Stomach (tissue), 9 donors: ENCODE data around the gene BABAM2. TPM values are rescaled to one million over a fixed set of nuclear protein-coding genes. Genes with fewer than 3 reads are reported as not detected.

Experiments used
- DNase-seq, 2 donors: peaks; one replicate each; pipeline versions ENCODE4 v3.0.0 to v3.0.0-alpha.2; 2013 to 2019
- H3K27ac ChIP-seq, 5 donors: fragments of 200-600 bp in 4 of 5; sonication (generic) in 4 of 5; one replicate each; pipeline ENCODE4 v1.5.1; 2013 to 2019; ENCODE audit warnings: mild to moderate bottlenecking in 1 of 5, moderate library complexity in 1 of 5
- H3K27me3 ChIP-seq, 3 donors: fragments of 200-600 bp; sonication (generic); one replicate each; pipeline ENCODE4 v1.5.1; 2017 to 2019; ENCODE audit warnings: mixed run types in 1 of 3
- H3K36me3 ChIP-seq, 4 donors: fragments of 200-600 bp; sonication (generic); 1 replicate in 3 of 4; 2 replicates in 1 of 4; pipeline ENCODE4 v1.5.1; 2016 to 2019
- H3K4me1 ChIP-seq, 4 donors: fragments of 200-600 bp; sonication (generic); one replicate each; pipeline ENCODE4 v1.5.1; 2016 to 2019
- H3K4me3 ChIP-seq, 4 donors: fragments of 200-600 bp; sonication (generic) in 3 of 4; one replicate each; pipeline ENCODE4 v1.5.1; 2016 to 2019; ENCODE audit warnings: mild to moderate bottlenecking in 1 of 4
- H3K9me3 ChIP-seq, 4 donors: fragments of 200-600 bp; sonication (generic); one replicate each; pipeline ENCODE4 v1.5.1; 2016 to 2019
- EP300 ChIP-seq: sonication (generic); formaldehyde crosslinking; IDR thresholded peaks from one replicate; pipeline ENCODE4 v1.6.1; 2017; ENCODE audit warnings: antibody characterized with exemption
- POLR2A ChIP-seq, 4 donors: fragments of 450-650 bp; IDR thresholded peaks; one replicate each; pipeline ENCODE4 v1.6.1; 2016; ENCODE audit warnings: antibody characterized with exemption in 4 of 4, control low read depth in 2 of 4, mild to moderate bottlenecking in 1 of 4, moderate library complexity in 1 of 4
- POLR2AphosphoS5 ChIP-seq, 3 donors: sonication (generic); formaldehyde crosslinking; IDR thresholded peaks; one replicate each; pipeline ENCODE4 v1.6.1; 2016; ENCODE audit warnings: antibody characterized with exemption in 3 of 3
- WGBS, 5 donors: extraction: QIAGEN DNeasy Blood & Tissue Kit in 3 of 5; methylation state at CpG; one replicate each; pipeline versions ENCODE4 v1.1.5 to v1.1.7; 2013 to 2018; 5-methylcytosine and 5-hydroxymethylcytosine counted together
- intact Hi-C: fragments of 100-400 bp; cut with DNase I; formaldehyde crosslinking; loops from one replicate; pipeline ENCODE4 v1.15.1; 2023; ENCODE audit warnings: low total_unique reads
- polyA plus RNA-seq, 3 donors: library from polyadenylated mRNA; stranded (reverse); fragments of 200-250 nt; gene quantifications; one replicate each; pipeline ENCODE4 v1.2.3, GENCODE V29; 2013
- total RNA-seq, 5 donors: library from RNA; depleted of rRNA; stranded (reverse); fragments of >200 nt; gene quantifications; one replicate each; pipeline versions ENCODE4 v1.1.0 to v1.2.3, GENCODE V29; 2014 to 2016
- TF ChIP-seq, protein P1 (sequence below), 7 experiments: fragments of 450-650 bp in 4 of 7; fragments of 200-600 bp in 3 of 7; sonication (generic) in 3 of 7; IDR thresholded peaks; one replicate each; pipeline ENCODE4 v1.5.1; 2016 to 2019; ENCODE audit warnings: antibody characterized with exemption in 7 of 7, control low read depth in 2 of 7, mild to moderate bottlenecking in 1 of 7
- donor health status: healthy with polysubstance abuse.
- donor health status: Bipolar disorder and iron deficiency.
- donor health status: healthy.

Gene BABAM2
- total and polyA plus RNA-seq, 8 donors = 14.2 to 41.4 (median 22.8) TPM

DNA sequence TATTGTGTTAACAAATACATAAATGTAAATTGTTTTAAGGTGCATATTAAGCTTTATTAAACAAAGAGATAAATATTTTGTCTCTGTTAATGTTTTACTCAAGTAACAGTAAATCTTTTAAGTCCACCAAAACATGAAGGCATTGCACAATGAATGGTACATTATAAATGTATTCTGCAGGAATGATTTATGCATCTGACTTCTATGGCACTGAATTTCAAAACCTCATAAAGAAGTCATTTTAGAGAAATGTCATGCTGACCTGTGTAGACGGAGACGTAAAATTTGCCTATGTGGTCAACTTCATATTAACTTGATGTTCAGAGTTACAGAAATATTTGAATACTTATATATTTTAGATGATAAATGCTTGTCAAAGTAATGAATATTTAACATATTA is 194.7 kb downstream of the BABAM2 start:
- no peak for TF ChIP-seq POLR2A (IDR thresholded peaks at IDR 0.05)
- TF ChIP-seq POLR2AphosphoS5 (IDR thresholded peaks at IDR 0.05) = no peak
- TF ChIP-seq EP300 = no peak
- TF ChIP-seq, protein P1, sequence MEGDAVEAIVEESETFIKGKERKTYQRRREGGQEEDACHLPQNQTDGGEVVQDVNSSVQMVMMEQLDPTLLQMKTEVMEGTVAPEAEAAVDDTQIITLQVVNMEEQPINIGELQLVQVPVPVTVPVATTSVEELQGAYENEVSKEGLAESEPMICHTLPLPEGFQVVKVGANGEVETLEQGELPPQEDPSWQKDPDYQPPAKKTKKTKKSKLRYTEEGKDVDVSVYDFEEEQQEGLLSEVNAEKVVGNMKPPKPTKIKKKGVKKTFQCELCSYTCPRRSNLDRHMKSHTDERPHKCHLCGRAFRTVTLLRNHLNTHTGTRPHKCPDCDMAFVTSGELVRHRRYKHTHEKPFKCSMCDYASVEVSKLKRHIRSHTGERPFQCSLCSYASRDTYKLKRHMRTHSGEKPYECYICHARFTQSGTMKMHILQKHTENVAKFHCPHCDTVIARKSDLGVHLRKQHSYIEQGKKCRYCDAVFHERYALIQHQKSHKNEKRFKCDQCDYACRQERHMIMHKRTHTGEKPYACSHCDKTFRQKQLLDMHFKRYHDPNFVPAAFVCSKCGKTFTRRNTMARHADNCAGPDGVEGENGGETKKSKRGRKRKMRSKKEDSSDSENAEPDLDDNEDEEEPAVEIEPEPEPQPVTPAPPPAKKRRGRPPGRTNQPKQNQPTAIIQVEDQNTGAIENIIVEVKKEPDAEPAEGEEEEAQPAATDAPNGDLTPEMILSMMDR (IDR thresholded peaks at IDR 0.05) = no peak
- DNase-seq = no peak
- Histone ChIP-seq H3K27me3 (no peaks in the 10 kb centered on the region), H3K4me3 (no peak overlapping the region), H3K4me1 (peaks cover 0 to 25% (median 10%) of the 10 kb centered on the region in 4 donors), H3K9me3 (no peaks in the 10 kb centered on the region), H3K27ac (no peak overlapping the region), H3K36me3 (no peaks in the 10 kb centered on the region)
- intact Hi-C loops = no loop called here
- WGBS, 5 donors = 88 to 96% (median 92%) methylated on average over 2 of the region's 2 CpGs

DNA sequence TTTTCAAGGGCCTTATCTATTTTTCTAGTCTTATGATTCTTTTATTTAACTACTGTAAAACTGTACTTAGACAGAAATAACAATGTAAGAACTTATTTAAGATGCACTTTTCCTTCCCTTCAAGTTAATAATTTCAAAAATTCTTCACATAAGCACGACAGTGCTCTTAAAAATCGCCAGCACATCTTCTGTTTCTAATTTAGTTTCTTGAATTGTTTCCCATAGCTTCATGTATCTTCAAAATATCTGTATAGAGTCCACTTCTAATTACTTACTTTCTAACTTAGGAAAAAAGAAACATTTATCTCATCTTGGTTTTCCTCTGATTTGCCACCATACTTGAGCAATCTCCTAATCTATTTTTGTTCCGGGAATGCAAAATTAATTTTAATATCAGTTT is 196.1 kb downstream of the BABAM2 start:
- no peaks in the 10 kb centered on the region for H3K9me3 ChIP-seq
- TF ChIP-seq POLR2AphosphoS5 (IDR thresholded peaks at IDR 0.05) (no peak), POLR2A (IDR thresholded peaks at IDR 0.05) (no peak), EP300 (no peak)
- TF ChIP-seq, protein P1 (IDR thresholded peaks at IDR 0.05) = no peak
- H3K27me3 ChIP-seq = no peaks in the 10 kb centered on the region
- 91 to 94% (median 92%) methylated on average over 3 of the region's 3 CpGs for WGBS, 5 donors
- peaks cover 0 to 13% (median 3%) of the 10 kb centered on the region in 4 donors for H3K4me1 ChIP-seq
- no peaks in the 10 kb centered on the region for H3K36me3 ChIP-seq
- DNase-seq = no peak
- intact Hi-C loops = no loop called here
- H3K27ac ChIP-seq = no peak overlapping the region
- H3K4me3 ChIP-seq = no peak overlapping the region

DNA sequence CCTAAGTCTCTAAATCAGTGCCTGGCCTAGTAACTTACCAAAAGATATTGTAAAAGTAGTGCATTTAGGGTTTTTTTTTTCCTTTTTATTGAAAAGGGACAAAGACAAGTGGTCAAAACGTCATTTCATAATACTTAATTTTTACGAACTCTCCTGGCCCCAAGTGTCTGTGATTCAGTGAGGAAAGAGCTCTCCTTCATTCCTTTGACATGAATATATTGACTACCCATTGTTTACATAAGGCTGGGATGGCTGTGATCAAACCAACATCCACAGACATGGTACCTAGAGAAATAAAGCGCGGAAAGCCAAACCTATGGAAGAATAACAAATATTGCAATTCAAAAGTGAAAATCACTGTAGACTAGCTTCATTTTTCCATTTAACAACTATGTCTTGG is 198.4 kb downstream of the BABAM2 start:
- Histone ChIP-seq H3K27ac (no peak overlapping the region), H3K9me3 (no peaks in the 10 kb centered on the region)
- no peak for TF ChIP-seq EP300
- TF ChIP-seq POLR2AphosphoS5 (IDR thresholded peaks at IDR 0.05) = no peak
- no peak for TF ChIP-seq POLR2A (IDR thresholded peaks at IDR 0.05)
- TF ChIP-seq, protein P1 (IDR thresholded peaks at IDR 0.05) = no peak

DNA sequence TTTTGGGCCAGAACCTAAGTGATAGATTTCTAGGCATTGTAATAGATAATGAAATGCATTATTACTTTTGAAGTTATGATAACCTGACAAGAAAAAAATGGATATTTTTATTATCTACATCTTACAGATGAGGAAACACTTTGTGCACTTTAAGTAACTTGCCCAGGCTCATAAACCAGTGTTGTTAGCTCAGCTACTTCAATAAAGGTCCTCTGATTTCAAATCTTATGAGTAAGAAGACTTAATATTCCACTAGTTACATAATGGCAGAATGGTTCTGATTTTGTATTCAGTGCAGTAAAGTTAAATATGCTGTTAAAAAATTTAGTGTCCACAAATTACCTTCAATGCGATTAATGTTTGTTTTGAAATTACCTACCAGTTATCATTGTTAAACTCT is 199.0 kb downstream of the BABAM2 start:
- intact Hi-C loops = no loop called here
- H3K4me1 ChIP-seq = peaks cover 0 to 9% (median 1%) of the 10 kb centered on the region in 4 donors
- no peaks in the 10 kb centered on the region for H3K27me3 ChIP-seq
- no peak for DNase-seq
- H3K4me3 ChIP-seq = no peak overlapping the region
- TF ChIP-seq EP300 (no peak), POLR2A (IDR thresholded peaks at IDR 0.05) (no peak), POLR2AphosphoS5 (IDR thresholded peaks at IDR 0.05) (no peak)
- TF ChIP-seq, protein P1 (IDR thresholded peaks at IDR 0.05) = no peak
- no peaks in the 10 kb centered on the region for H3K36me3 ChIP-seq
- 57 to 93% (median 78%) methylated on average over 1 of the region's 1 CpG for WGBS, 5 donors
- H3K27ac ChIP-seq = no peak overlapping the region
- no peaks in the 10 kb centered on the region for H3K9me3 ChIP-seq

More for the DNA sequence above, 198.4 kb downstream of the BABAM2 start:
- Histone ChIP-seq H3K4me3 (no peak overlapping the region), H3K27me3 (no peaks in the 10 kb centered on the region), H3K4me1 (peaks cover 0 to 13% (median 3%) of the 10 kb centered on the region in 4 donors), H3K36me3 (no peaks in the 10 kb centered on the region)
- 86 to 96% (median 94%) methylated on average over 4 of the region's 4 CpGs for WGBS, 5 donors
- DNase-seq = no peak
- intact Hi-C loops = no loop called here
